Neural cell (in vitro differentiated cells): ENCODE results near the gene LRRC4B. TPM values are rescaled to one million over a fixed set of nuclear protein-coding genes. Genes with fewer than 3 reads are reported as not detected.
A peak's percentile ranks its signal among the peaks of the same experiment; 100 is the strongest.

Experiments used
- H2AFZ ChIP-seq: fragments of 200-600, 300-800 bp; sonication (generic), shearing (Covaris generic); 2 replicates; pipeline ENCODE4 v1.6.0; 2014; ENCODE audit warnings: low read depth, mild to moderate bottlenecking, antibody characterized with exemption, low read length, moderate library complexity
- H3F3A ChIP-seq: fragments of 200-600 bp; shearing (Covaris generic); 2 replicates; pipeline ENCODE4 v1.6.1; 2016; ENCODE audit warnings: mild to moderate bottlenecking, moderate library complexity, mixed read lengths, antibody characterized with exemption, low read length; ENCODE audit not compliant: insufficient read depth, poor library complexity, severe bottlenecking
- H3K27ac ChIP-seq: fragments of 200-600, 300-800 bp; sonication (generic), shearing (Covaris generic); 2 replicates; pipeline ENCODE4 v1.5.1; 2014; ENCODE audit warnings: mild to moderate bottlenecking, low read length, moderate library complexity
- H3K27me3 ChIP-seq: fragments of 300-800, 200-600 bp; sonication (generic), shearing (Covaris generic); 2 replicates; pipeline ENCODE4 v1.6.0; 2014; ENCODE audit warnings: mild to moderate bottlenecking, low read depth, low read length, moderate library complexity; ENCODE audit not compliant: insufficient read depth
- H3K36me3 ChIP-seq: fragments of 300-800, 200-600 bp; sonication (generic), shearing (Covaris generic); 2 replicates; pipeline ENCODE4 v1.5.1; 2014; ENCODE audit warnings: mild to moderate bottlenecking, antibody characterized with exemption, low read length, moderate library complexity; ENCODE audit not compliant: insufficient read depth
- H3K4me2 ChIP-seq: fragments of 300-800, 200-600 bp; sonication (generic), shearing (Covaris generic); 2 replicates; pipeline ENCODE4 v1.6.0; 2014; ENCODE audit warnings: mild to moderate bottlenecking, low read length
- H3K4me3 ChIP-seq: fragments of 300-800, 200-600 bp; sonication (generic), shearing (Covaris generic); 2 replicates; pipeline ENCODE4 v1.5.1; 2014; ENCODE audit warnings: mild to moderate bottlenecking, low read length, moderate library complexity
- H3K79me2 ChIP-seq: fragments of 200-600 bp; shearing (Covaris generic); replicated peaks from 2 replicates; pipeline ENCODE4 v1.6.0; 2014; ENCODE audit warnings: mild to moderate bottlenecking, low read length, moderate library complexity; ENCODE audit not compliant: insufficient read depth
- H3K9ac ChIP-seq: fragments of 300-800, 200-600 bp; sonication (generic), shearing (Covaris generic); 2 replicates; pipeline ENCODE4 v1.6.1; 2016; ENCODE audit warnings: mild to moderate bottlenecking, low read length, mixed read lengths
- H3K9me2 ChIP-seq: fragments of 200-600 bp; shearing (Covaris generic); 2 replicates; pipeline ENCODE4 v1.6.1; 2016; ENCODE audit warnings: mild to moderate bottlenecking, low read length, mixed read lengths; ENCODE audit not compliant: insufficient read depth
- H3K9me3 ChIP-seq: fragments of 200-600, 300-800 bp; sonication (generic), shearing (Covaris generic); 2 replicates; pipeline ENCODE4 v1.6.1; 2016; ENCODE audit warnings: mild to moderate bottlenecking, mixed run types, low read length, moderate library complexity, mixed read lengths
- H4K20me1 ChIP-seq: fragments of 200-600 bp; shearing (Covaris generic); 2 replicates; pipeline ENCODE4 v1.6.1; 2016; ENCODE audit warnings: mild to moderate bottlenecking, mixed run types; ENCODE audit not compliant: insufficient read depth
- EP300 ChIP-seq: fragments of 450-650 bp; conservative IDR thresholded peaks from 2 replicates; pipeline ENCODE4 v1.6.1; 2014; ENCODE audit warnings: antibody characterized with exemption, mild to moderate bottlenecking, moderate library complexity; ENCODE audit not compliant: poor library complexity, severe bottlenecking
- EZH2 ChIP-seq: fragments of 200-600, 300-800 bp; shearing (Covaris generic), sonication (generic); IDR thresholded peaks from 2 replicates; pipeline ENCODE4 v1.6.1; 2014; ENCODE audit warnings: antibody characterized with exemption, low read length, borderline replicate concordance, mild to moderate bottlenecking; ENCODE audit not compliant: insufficient read depth, poor library complexity, severe bottlenecking
- MXI1 ChIP-seq: fragments of 450-650 bp; conservative IDR thresholded peaks from 2 replicates; pipeline ENCODE4 v1.6.1; 2014; ENCODE audit warnings: antibody characterized with exemption, mild to moderate bottlenecking; ENCODE audit not compliant: poor library complexity, severe bottlenecking
- POLR2AphosphoS5 ChIP-seq: IDR thresholded peaks from 2 replicates; pipeline ENCODE4 v1.6.1; 2012
- RAD21 ChIP-seq: fragments of 450-650 bp; conservative IDR thresholded peaks from 2 replicates; pipeline ENCODE4 v1.6.1; 2014; ENCODE audit warnings: antibody characterized with exemption, mild to moderate bottlenecking, moderate library complexity
- SMC3 ChIP-seq: fragments of 450-650 bp; conservative IDR thresholded peaks from 2 replicates; pipeline ENCODE4 v1.6.1; 2014; ENCODE audit warnings: antibody characterized with exemption, mild to moderate bottlenecking, moderate library complexity; ENCODE audit not compliant: poor library complexity
- TAF1 ChIP-seq: IDR thresholded peaks from 2 replicates; pipeline ENCODE4 v1.6.1; 2012; ENCODE audit warnings: low read depth
- polyA plus RNA-seq: library from polyadenylated mRNA; depleted of rRNA; stranded (reverse); fragments of >200 nt; gene quantifications from 2 replicates; pipeline ENCODE4 v1.2.3, GENCODE V29; 2014
- TF ChIP-seq, protein P1 (sequence below): IDR thresholded peaks from 2 replicates; pipeline ENCODE4 v1.6.1; 2012; ENCODE audit warnings: borderline replicate concordance
- TF ChIP-seq, protein P2 (sequence below): fragments of 450-650 bp; IDR thresholded peaks from 2 replicates; pipeline ENCODE4 v1.5.1; 2014; ENCODE audit warnings: antibody characterized with exemption, mild to moderate bottlenecking, moderate library complexity; ENCODE audit not compliant: poor library complexity, severe bottlenecking

LRRC4B gene
- polyA plus RNA-seq, 1 donor from 2014 or later, result 83.1 TPM

DNA sequence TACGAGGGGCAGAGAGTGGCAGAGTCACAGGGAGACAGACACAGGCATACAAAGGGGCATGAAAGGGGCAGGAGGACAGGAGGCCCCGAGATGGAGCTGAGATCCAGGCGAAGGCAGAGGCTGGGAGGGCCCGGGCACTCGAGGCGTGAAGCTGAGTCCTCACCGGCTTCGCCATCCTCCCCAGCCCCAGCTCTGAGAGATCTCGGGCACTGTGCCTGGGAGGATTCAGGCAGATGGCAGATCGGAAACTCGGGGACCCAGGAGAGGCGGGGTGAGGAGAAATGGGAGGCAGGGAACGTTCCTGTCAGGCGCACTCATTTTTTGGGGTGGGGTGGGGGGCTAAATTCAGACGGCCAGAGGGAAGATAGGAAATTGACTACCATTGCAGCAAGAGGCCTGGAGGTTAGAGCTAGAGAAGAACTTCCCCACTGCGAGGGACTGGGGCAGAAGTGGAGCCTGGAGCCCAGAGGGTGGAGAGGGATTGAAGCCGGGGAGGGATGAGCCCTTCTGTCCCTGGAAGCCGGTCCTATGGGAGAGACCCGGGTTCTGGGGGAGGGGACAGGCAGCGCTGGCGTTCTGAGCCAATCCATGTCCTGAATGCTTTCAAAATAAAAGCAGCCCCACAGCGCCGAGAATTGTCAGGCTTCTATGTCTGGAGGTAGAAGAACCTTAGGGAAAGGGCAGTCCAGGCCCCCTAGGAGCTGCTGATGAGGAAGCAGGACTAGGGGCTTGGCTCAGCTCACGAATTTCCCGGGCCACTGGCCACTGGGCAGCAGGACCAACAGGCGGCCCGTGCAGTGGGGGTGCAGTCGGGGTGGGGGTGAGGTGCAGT is 12.6 kb downstream of the LRRC4B start:
- peak overlapping the region; percentile 50 for H3K4me3 ChIP-seq
- H3K27ac ChIP-seq, result peak overlapping the region; percentile 57
- peaks cover 16% of the 10 kb centered on the region for H4K20me1 ChIP-seq
- no peaks in the 10 kb centered on the region for H3K9me3 ChIP-seq
- H3K27me3 ChIP-seq, result no peaks in the 10 kb centered on the region
- peaks cover 68% of the 10 kb centered on the region for H3K79me2 ChIP-seq
- H3K4me2 ChIP-seq, result no peak overlapping the region
- no peak overlapping the region for H2AFZ ChIP-seq
- H3K9me2 ChIP-seq, result no peaks in the 10 kb centered on the region
- peaks cover 4% of the 10 kb centered on the region for H3K36me3 ChIP-seq
- no peaks in the 10 kb centered on the region for H3F3A ChIP-seq
- TF ChIP-seq EZH2 (no peak), RAD21 (no peak), SMC3 (no peak), MXI1 (no peak), POLR2AphosphoS5 (no peak)
- TF ChIP-seq, protein P1, sequence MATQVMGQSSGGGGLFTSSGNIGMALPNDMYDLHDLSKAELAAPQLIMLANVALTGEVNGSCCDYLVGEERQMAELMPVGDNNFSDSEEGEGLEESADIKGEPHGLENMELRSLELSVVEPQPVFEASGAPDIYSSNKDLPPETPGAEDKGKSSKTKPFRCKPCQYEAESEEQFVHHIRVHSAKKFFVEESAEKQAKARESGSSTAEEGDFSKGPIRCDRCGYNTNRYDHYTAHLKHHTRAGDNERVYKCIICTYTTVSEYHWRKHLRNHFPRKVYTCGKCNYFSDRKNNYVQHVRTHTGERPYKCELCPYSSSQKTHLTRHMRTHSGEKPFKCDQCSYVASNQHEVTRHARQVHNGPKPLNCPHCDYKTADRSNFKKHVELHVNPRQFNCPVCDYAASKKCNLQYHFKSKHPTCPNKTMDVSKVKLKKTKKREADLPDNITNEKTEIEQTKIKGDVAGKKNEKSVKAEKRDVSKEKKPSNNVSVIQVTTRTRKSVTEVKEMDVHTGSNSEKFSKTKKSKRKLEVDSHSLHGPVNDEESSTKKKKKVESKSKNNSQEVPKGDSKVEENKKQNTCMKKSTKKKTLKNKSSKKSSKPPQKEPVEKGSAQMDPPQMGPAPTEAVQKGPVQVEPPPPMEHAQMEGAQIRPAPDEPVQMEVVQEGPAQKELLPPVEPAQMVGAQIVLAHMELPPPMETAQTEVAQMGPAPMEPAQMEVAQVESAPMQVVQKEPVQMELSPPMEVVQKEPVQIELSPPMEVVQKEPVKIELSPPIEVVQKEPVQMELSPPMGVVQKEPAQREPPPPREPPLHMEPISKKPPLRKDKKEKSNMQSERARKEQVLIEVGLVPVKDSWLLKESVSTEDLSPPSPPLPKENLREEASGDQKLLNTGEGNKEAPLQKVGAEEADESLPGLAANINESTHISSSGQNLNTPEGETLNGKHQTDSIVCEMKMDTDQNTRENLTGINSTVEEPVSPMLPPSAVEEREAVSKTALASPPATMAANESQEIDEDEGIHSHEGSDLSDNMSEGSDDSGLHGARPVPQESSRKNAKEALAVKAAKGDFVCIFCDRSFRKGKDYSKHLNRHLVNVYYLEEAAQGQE, result no peak
- TF ChIP-seq, protein P2, sequence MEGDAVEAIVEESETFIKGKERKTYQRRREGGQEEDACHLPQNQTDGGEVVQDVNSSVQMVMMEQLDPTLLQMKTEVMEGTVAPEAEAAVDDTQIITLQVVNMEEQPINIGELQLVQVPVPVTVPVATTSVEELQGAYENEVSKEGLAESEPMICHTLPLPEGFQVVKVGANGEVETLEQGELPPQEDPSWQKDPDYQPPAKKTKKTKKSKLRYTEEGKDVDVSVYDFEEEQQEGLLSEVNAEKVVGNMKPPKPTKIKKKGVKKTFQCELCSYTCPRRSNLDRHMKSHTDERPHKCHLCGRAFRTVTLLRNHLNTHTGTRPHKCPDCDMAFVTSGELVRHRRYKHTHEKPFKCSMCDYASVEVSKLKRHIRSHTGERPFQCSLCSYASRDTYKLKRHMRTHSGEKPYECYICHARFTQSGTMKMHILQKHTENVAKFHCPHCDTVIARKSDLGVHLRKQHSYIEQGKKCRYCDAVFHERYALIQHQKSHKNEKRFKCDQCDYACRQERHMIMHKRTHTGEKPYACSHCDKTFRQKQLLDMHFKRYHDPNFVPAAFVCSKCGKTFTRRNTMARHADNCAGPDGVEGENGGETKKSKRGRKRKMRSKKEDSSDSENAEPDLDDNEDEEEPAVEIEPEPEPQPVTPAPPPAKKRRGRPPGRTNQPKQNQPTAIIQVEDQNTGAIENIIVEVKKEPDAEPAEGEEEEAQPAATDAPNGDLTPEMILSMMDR, result no peak
- H3K9ac ChIP-seq, result peak overlapping the region; percentile 42

DNA sequence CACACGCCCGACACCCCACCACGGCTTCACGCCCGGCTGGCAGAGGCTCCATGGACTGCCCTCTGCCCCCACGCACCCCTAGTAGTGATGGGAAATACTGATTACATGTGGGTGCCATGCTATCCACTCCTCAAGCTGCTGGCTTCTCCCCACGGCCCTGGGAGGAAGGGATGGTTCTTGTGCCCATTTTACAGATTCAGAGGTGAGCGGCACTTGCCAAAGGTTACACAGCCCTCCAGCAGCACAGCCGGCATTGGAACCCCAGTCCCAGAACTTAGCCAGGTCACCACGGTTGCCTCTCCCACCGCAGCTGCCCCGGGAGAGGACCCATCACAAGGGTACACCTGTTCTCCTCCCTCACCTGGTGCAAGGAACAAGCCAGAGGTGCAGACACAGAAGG is 13.2 kb downstream of the LRRC4B start:
- H2AFZ ChIP-seq, result no peak overlapping the region
- H3K9me2 ChIP-seq, result no peaks in the 10 kb centered on the region
- no peaks in the 10 kb centered on the region for H3F3A ChIP-seq
- H3K4me3 ChIP-seq, result no peak overlapping the region
- peaks cover 16% of the 10 kb centered on the region for H4K20me1 ChIP-seq
- no peak overlapping the region for H3K9ac ChIP-seq
- peaks cover 4% of the 10 kb centered on the region for H3K36me3 ChIP-seq
- no peak overlapping the region for H3K4me2 ChIP-seq
- TF ChIP-seq, protein P1, result no peak
- TF ChIP-seq EP300, result no peak
- TF ChIP-seq TAF1, result no peak
- no peak for TF ChIP-seq RAD21
- no peak for TF ChIP-seq POLR2AphosphoS5
- no peak for TF ChIP-seq SMC3
- TF ChIP-seq, protein P2, result no peak
- TF ChIP-seq EZH2, result no peak
- no peak for TF ChIP-seq MXI1
- peaks cover 75% of the 10 kb centered on the region for H3K79me2 ChIP-seq
- H3K9me3 ChIP-seq, result no peaks in the 10 kb centered on the region
- no peaks in the 10 kb centered on the region for H3K27me3 ChIP-seq
- no peak overlapping the region for H3K27ac ChIP-seq
